Caki2 (cell line): ENCODE results near the gene ADD1. TPM values are rescaled to one million over a fixed set of nuclear protein-coding genes. Genes with fewer than 3 reads are reported as not detected.
A peak's percentile ranks its signal among the peaks of the same experiment; 100 is the strongest.

ENCODE experiments used
- DNase-seq: peaks from one replicate; pipeline ENCODE4 v3.0.0-alpha.2; 2015; ENCODE audit warnings: low read depth
- in situ Hi-C: cut with HindIII; loops from 2 replicates; pipeline ENCODE4 v1.10.0; 2016; ENCODE audit warnings: low sequenced_read_pairs, low pct_unique_long_range_greater_than_20kb, mixed read lengths
- total RNA-seq: library from RNA; depleted of rRNA; stranded (reverse); fragments of >200 nt; shearing (Covaris generic); gene quantifications from 2 replicates; pipeline ENCODE4 v1.2.3, GENCODE V29; 2014; ENCODE audit warnings: low replicate concordance; rRNA removed

Gene ADD1
- total RNA-seq, 1 experiment from 2014 or later, result 98.4 TPM

DNA sequence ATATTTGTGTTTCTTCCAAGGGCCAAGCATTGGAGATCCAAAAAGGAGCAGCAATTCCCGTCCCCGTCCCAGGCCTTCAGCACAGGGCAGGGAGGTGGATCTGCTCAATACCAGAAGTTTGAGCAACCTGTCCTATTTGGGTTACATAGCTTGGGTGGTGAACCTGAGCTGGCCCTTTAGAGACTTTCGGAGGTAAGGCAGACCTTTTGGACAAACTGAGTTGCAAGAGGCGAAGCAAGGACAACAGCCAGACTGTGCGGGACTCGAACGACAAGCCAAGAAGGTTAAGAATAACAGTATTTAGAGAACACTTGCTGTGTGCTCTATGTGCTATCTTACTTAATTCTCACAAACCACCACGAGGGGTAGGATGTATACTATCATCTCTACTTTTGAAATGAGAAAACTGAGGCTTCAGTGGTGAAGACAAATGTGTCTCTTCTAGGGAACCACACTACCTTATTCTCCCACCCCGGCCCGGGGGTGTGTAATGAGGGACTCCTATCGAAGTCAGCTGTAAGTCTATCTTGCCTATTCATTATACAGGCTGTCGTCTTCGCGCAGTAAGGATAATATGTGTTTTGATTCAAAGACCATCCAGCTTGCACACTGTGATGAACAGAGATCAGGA, 118.3 kb downstream of the ADD1 start:
- in situ Hi-C loops, result no loop called here

DNA sequence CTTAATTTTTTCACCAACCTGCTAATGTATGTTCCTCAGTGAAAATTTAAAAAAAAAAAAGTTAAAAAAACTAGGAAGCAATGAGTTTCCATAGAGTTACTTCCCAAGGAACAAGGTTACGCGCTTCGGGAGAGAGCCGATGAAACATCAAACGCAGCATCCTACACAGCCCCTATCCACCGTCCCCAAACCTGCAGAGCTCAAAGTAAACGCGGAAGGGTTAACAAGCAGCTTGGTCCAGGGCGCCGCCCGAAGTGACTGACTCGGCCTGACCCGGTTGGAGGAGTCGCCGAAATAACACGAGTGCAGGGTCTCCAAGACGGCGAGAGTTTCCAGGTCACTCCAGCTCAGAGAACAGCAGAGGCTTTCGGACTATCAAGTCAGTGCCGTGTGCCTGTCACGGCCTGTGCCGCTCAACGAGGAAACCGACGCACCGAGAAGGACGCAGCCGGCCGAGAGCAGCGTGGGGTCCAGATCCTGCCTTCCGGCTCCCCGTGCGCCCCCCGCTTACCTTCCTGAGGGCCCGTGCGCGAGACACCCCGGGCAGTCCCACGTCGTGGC, 119.0 kb downstream of the ADD1 start:
- no peak for DNase-seq
- in situ Hi-C loops, result no loop called here

More for the DNA sequence above, 118.3 kb downstream of the ADD1 start:
- no peak for DNase-seq

DNA sequence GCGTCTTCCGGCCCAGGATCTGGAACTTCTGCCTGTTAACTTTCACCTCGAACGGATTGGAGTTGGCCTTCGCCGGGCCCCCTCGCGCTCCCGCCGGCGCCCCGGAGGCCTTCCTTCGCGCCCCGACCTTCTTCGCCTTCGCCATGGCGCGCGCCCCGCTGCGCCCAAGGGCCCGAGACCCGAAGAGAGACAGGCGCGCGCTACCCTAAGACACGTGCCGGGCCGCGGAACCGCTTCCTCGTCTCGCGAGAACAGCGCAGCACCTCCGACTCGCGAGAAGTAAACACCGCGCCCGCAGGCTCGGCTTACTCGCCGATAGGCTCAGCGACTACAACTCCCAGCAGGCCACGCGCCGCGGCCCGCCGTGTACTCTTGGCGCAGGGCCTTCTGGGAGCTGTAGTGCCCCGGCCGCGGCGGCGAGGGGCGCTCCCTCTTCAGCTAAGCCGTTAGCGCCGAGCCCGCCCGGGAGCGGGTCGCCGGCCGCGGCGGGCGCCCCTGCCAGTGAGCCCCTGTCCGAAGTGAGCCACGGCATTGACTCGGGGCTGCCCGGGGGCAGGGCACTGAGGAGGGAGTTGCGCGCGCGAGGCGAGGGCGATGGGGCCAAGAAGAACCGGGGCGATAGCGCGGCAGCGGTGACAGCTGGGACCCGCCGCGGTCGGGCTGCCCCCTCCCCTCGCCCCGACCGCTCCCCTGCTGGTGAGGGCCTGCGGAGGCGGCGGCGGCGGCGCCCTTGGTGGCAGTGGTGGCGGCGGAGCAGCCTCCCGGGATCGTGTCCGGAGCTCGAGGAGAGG, 119.7 kb downstream of the ADD1 start, which contains the start of the genes GRK4 and NOP14:
TSS of gene GRK4 (plus strand) at position 397 of the 791 bp plus-strand sequence. CDS start 500 bp downstream, outside the sequence.
TSS of gene NOP14 (minus strand) at position 232 of the 791 bp plus-strand sequence. CDS start at position 145, 87 bp downstream.
- in situ Hi-C loops, result no loop called here
- peak; percentile 93 for DNase-seq

DNA sequence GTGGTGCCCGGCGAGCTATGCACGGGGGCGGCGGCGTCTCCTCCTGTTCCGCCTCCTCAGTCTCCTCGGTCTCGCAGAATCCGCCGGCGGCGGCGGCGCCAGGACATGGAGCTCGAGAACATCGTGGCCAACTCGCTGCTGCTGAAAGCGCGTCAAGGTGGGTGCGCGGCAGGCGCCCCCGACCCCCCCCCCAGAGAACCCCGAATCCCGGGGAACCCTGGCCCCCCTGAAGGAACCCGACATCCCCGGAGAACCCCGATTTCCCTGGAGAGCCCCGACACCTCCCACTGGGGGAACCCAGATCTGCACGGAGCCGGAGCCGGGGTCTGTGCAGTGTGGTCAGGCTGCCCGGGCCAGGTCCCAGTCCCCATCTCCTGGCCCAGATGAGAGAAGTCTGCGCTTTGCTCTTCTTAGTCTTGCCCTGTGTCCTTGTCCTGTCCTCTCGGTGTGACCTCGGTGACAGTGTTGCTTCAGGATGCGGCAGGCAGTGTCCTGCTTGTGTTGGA, 120.4 kb downstream of the ADD1 start:
- in situ Hi-C loops, result no loop called here
- DNase-seq, result no peak

DNA sequence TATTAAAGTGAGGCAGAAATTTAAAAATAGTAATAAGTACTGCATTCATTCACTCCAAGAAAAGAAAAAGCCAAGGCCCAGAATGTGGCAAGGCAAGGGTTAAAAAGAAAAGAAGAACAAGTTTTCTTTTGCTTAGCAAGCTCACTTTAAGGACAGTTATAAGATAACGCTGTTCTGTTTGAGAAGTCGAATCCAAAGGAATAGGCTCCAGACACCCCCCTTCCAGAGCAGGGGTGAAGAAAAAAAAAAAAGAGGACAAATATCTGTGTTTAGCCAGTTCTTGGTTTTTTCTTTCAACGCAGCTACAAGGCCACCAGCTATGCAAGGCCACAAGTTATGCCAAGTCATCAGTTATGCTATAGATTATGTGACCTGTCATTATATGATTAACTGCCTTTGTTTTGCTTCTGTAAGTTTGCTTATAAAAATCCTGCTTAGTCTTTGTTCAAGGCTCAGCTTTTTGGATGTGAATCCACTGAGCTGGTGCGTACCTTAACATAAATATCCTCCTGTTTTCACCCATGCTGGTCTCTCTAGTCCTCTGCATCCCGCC, 121.1 kb downstream of the ADD1 start:
- no peak for DNase-seq
- in situ Hi-C loops, result no loop called here

DNA sequence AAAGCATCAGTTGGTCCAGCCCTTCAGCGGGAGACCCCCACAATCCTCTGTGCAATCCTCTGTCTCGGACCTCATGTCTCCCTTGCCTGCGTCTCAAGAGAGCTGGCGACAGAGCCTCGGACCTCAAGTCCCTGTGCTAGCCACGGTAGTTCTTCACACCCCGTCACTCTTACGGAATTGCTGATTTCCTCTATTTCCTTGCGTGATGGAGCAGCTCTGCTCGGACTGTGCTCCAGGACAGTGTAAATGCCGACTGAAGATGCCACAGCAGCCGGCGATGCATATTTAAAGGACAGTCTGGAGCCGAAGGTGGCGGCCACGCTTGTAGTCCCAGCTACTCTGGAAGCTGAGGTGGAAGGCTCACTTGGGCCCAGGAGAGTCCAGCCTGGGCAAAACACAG, 121.6 kb downstream of the ADD1 start:
- in situ Hi-C loops, result no loop called here
- DNase-seq, result no peak

DNA sequence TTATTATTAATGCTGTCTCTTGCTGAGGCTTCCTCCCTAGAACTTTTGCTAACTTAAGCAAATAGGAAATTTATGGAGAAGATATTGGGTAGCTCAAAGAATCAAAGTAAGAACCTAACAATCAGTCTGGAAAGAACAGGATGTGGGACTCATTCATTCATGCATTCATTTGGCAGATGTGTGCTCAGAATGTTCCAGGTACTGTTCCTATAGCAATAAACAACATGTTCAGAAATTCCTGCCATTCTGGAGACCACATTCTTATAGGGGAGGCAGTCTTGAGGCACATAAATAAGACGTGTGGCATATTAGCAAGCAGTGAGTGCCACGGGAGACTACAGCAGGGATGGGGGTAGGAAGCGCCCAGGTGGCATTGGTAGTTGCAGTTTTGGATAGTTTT, 124.7 kb downstream of the ADD1 start:
- DNase-seq, result no peak
- in situ Hi-C loops, result no loop called here

DNA sequence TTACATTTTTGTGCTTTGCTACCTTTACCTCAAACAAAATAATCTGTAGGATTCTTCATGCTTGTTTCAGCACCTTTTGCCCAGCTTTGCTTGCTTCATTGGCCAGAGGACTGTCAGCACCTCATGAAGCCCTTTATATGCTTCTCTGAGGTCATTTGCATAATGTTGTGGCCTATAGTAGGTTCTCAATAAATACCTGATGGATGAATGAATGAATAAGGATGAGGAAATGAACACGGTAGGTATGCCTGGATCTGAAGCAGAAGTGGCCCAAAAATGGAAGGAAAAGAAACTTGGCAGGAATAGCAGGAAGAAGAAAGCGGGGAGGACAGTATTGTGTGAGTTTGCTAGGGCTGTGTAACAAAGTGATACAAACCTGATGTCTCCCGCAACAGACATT, 127.6 kb downstream of the ADD1 start:
- no peak for DNase-seq
- in situ Hi-C loops, result no loop called here

DNA sequence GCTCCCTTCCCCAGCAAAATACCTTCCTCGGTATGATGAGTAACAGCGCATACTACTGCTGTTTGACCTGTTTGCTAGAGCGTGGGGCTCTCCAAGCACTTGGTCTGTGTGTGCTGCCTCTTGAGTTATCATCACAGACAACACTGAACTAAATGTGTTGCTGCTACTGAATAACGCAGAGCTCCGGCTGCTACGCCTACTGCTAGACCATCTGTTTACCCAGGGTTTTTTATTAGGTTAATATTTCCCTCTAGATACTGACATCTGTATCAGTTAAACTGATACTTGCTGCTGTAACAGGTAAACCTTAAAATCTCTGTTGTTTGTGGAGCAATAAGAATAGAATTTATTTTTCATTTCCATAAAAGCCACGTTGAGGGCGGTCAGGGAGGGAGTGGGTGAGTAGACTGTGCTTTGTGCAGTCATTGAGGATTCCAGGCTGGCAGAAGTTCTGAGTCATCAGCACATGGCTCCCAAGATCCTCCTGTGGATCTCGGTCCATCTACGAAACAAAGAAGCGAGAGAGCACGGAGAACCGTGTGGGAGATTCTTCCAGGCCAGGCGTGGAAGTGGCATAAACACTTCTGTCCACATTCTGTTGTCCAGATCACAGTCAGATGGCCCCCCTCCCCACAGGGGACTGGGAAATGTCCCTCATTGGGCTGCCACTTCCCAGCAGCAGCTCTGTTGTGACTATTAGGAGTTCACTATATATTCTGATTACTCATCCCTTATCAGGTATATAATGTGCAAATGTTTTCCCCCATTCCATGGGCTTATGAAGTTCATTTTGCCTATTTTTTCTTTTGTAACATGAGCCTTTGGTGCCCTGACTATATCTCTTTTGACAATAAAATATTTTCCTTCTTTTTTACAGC, 133.8 kb downstream of the ADD1 start:
- in situ Hi-C loops, result no loop called here
- DNase-seq, result no peak

Other genes starting within 250 kb of the ADD1 start
- 60.8 and 73.0 TPM in 2 replicates for gene TNIP2, start 87.5 kb upstream of the ADD1 start, total RNA-seq
- gene SH3BP2, start 50.8 kb upstream of the ADD1 start, total RNA-seq, result 17.9 and 22.6 TPM in 2 replicates
- gene NOP14, start 119.6 kb downstream of the ADD1 start, total RNA-seq, result 21.7 and 26.6 TPM in 2 replicates
- 0.38 and 1.3 TPM in 2 replicates for gene GRK4, start 119.7 kb downstream of the ADD1 start, total RNA-seq
- gene HTT-AS, start 230.7 kb downstream of the ADD1 start, total RNA-seq, result not detected in 2 replicates
- gene HTT, start 230.8 kb downstream of the ADD1 start, total RNA-seq, result 11.4 and 20.7 TPM in 2 replicates